Esophagus muscularis mucosa (tissue), 3 donors: ENCODE measurements around the gene SPARCL1.

Source experiments
- POLR2A ChIP-seq: fragments of 450-650 bp; IDR thresholded peaks from one replicate; pipeline ENCODE4 v1.6.1; 2017; ENCODE audit warnings: antibody characterized with exemption, moderate library complexity, mild to moderate bottlenecking, low read depth
- TF ChIP-seq, protein P1 (sequence below), 3 experiments: fragments of 200-600 bp in 2 of 3; fragments of 450-650 bp in 1 of 3; sonication (generic) in 2 of 3; IDR thresholded peaks; one replicate each; pipeline ENCODE4 v1.5.1; 2017 to 2019; ENCODE audit warnings: antibody characterized with exemption in 3 of 3, mild to moderate bottlenecking in 2 of 3, moderate library complexity in 1 of 3

DNA sequence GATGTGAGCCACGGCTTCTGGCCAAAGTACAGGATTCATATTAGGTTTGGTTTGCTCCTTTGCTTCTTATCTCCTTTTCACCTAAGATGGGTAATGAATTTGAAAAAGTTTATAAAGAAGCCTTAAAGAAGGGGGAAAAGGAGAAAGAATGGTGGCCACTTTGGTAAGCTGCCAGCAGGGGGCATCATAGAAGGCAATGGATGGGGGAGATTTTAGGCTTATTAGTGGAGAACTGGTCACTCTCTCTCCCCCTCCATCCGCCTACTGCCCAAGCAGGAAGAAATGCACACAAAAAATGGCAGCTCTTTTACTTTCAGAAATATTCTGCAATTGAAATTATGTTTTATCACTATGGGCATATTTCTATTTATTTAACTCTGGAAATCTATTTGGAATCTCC lies 32.0 kb downstream of the SPARCL1 start:
- TF ChIP-seq, protein P1, sequence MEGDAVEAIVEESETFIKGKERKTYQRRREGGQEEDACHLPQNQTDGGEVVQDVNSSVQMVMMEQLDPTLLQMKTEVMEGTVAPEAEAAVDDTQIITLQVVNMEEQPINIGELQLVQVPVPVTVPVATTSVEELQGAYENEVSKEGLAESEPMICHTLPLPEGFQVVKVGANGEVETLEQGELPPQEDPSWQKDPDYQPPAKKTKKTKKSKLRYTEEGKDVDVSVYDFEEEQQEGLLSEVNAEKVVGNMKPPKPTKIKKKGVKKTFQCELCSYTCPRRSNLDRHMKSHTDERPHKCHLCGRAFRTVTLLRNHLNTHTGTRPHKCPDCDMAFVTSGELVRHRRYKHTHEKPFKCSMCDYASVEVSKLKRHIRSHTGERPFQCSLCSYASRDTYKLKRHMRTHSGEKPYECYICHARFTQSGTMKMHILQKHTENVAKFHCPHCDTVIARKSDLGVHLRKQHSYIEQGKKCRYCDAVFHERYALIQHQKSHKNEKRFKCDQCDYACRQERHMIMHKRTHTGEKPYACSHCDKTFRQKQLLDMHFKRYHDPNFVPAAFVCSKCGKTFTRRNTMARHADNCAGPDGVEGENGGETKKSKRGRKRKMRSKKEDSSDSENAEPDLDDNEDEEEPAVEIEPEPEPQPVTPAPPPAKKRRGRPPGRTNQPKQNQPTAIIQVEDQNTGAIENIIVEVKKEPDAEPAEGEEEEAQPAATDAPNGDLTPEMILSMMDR (IDR thresholded peaks at IDR 0.05): peak; percentile 19 to 33 (median 33)
- TF ChIP-seq POLR2A: no peak
